ENCODE measurements around the gene USH2A.

DNA sequence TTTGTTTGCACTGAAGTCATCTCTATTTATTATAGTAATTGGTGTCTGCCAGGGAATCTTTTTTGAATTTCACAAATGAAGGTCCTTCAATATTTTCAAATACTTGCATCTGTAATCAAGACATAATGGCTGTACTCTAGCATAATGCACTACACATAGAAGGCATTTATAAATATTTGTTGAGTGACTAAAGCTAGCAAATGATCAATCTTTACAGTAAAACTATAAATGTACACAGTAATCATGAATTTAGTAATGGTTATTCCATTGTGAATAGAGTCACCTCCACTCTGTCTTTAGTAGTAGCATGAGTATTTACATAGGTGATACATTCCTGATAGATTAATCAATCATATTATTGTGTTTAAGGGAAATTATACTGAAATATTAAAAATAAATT, 119.6 kb downstream of the USH2A start:
- no peak for TF ChIP-seq POLR2A (IDR thresholded peaks at IDR 0.05)
- TF ChIP-seq CTCF (IDR thresholded peaks at IDR 0.05) = no peak
- no peak for TF ChIP-seq POLR2AphosphoS5 (IDR thresholded peaks at IDR 0.05)

Data from prostate gland (tissue), 2 donors.